GM21576 (cell line): ENCODE data around the gene SLC6A1.

Source experiments
- ATAC-seq: cut with Tn5 transposase; IDR thresholded peaks from one replicate; pipeline ENCODE4 v1.9.1; 2021; ENCODE audit warnings: mild to moderate bottlenecking, moderate library complexity; ENCODE audit not compliant: unreplicated experiment

SLC6A1 gene

GRCh38 chr3:10992017-10992942 is at the start of gene SLC6A1:
TSS of gene SLC6A1 (plus strand) at chr3:10992748. CDS start at chr3:11017212, 24,464 bp downstream.
- ATAC-seq, result no peak

DNA sequence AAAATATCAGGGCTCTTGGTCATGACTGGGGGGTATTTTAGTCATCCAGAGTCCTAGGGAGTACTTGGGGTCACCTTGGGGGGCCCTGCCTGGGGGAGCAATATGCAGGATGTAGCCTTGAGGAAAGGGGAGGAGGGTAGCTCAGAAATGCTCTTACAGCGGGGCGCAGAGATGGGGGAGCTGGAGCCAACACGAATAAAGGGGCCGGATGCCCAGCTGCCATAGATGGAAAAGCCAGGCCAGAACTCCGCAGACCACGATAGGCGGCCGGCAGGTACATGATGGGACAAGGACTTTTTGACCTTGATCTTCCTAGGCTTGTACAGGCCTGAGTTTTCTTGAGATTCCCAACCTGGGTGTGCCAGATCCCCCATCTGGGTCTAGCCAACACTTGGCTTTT is 47.7 kb upstream of the SLC6A1 start:
- ATAC-seq, result no peak

GRCh38 chr3:10945683-10946287 is 46.8 kb upstream of the SLC6A1 start:
- peak; percentile 67 for ATAC-seq

GRCh38 chr3:10946526-10946925 is 46.0 kb upstream of the SLC6A1 start:
- ATAC-seq, result no peak

- no peak for ATAC-seq
Observed at GRCh38 chr3:10948326-10948725, 44.2 kb upstream of the SLC6A1 start.

- ATAC-seq, result no peak
Observed at GRCh38 chr3:10949197-10949596, 43.4 kb upstream of the SLC6A1 start.

- no peak for ATAC-seq
Observed at GRCh38 chr3:10950476-10951294, 41.9 kb upstream of the SLC6A1 start.

- ATAC-seq, result no peak
Observed at GRCh38 chr3:10951295-10951926, 41.1 kb upstream of the SLC6A1 start.

DNA sequence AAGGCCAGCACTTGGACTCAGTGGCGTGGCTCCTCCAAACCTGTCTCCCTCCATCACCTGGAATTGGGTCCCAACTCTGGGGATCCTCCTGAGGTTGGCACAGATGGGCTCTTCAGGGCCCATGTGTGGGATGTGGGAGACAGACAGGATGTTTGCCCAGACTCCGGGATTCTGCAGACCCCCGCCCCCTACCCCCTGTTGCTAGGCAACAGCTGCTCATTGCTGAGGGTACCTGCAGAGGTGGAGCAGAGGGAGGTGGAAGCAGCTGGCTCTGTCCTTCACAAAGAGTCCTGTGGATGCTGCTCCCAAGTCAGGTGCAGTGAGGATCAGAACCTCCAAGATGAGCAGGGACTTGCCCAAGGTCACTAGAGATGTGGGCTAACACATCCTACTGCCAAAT is 40.0 kb upstream of the SLC6A1 start:
- ATAC-seq, result no peak

- no peak for ATAC-seq
Observed at GRCh38 chr3:10954740-10955139, 37.8 kb upstream of the SLC6A1 start.

DNA sequence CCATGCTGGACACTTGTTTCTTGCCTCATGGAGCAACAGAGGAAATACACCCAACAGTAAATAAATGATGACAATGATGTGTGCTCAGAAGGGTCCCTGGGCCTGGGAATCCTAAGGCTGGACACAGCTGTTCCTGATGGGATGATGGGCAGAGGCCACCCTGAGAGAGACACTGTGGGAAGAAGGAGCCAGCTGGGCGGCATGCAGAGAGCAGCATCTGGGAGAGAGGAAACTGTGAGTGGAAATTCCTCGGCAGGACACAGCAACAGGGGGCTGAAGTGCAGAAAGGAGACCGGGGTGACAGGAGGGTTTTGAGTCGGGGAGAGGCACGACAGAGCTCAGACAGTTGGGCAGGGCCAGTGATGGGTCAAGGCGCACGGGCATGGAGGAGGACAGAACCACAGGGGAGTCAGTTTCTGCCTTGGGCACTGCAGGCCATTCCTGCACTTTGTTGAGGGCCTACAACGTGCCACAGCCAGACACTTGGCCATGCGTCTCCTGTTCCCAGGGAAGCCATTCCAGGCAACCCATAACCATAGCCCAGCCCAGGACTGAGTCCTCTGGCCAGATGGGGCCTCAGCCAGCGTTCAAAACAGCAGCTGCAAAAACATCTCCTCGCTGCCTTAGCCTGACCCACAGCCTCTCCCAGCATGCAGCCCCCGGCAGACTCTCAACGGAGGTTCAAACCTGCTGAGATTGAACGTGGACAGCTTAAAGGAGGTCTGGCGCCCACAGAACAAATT is 36.7 kb upstream of the SLC6A1 start:
- ATAC-seq, result no peak

DNA sequence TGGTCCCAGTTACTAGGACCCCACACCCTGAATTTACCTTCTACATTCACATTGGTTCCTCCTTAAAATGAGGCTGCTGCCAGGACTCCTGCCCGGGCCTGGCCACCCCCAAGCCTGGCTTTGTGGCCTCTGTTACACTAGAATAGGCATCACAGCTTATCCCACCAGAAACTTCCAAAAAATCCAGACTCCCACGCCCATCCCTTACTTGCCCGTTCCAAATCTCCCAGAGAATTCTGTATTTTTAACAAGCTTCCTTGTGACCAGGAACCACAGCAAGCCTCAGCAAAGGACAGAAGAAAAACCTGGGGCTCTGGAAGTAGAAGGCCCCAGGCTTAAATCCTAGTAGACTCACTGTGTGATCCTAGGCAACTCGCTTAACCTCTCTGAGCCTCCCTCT is 36.0 kb upstream of the SLC6A1 start:
- ATAC-seq, result no peak

GRCh38 chr3:10956986-10957385 is 35.6 kb upstream of the SLC6A1 start:
- ATAC-seq, result no peak

- no peak for ATAC-seq
Observed at GRCh38 chr3:10957976-10958749, 34.4 kb upstream of the SLC6A1 start.

- no peak for ATAC-seq
Observed at GRCh38 chr3:10960255-10960654, 32.3 kb upstream of the SLC6A1 start.

- ATAC-seq, result no peak
Observed at GRCh38 chr3:10961921-10962320, 30.6 kb upstream of the SLC6A1 start.

DNA sequence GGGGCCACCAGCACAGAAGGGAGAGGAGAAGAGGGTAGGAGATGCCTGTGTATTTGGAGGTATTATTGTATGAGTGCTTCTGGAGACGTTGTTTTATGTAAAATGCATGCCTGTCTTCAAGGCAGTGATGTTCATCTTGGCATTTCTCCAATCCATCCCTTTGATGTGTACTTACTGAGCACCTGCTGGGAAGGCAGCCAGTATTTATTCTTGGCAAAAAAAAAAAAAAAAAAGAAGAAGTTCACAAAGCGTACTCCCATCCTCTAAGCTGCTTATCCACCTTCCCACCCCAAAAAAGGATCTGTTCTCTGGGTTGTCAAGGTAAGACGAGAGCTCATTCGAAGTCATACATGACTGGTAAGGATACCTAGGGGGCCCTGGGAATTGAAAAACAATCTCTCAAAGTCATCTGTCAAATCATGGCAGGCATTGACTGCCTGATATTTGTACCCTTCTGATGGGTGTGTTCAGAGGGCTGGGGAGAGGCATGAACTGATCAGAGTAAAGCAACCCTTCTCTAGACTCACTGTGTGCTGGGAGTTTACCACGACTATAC is 30.0 kb upstream of the SLC6A1 start:
- ATAC-seq, result no peak

DNA sequence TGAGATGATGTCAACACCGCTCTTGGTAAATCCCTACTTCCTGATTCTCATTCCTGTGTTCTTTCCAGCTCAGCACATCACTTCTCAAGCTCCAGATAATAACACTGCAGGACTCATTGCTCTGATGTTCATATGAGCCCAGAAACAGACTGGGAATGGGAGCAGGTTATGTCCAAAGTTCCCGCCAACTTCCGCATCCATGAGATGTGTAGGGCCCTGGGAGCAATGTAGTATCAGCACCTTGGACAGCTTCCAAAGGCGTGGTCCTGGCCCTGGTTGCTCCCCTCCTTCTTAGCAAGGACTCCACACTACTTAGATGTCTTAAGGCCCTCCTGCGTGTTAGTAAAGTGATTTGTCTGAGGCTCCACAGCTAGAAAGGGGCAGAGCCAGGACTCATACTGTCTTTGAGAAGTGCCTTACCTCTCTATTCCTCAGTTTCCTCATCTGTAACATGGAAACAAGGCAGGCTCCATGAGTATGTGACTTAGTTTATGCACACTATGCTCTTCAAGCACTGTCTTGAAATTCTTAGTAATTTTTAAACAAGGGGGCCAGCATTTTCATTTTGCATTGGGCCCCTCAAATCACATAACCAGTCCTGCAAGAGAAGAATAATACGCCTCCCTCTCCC is 27.9 kb upstream of the SLC6A1 start:
- no peak for ATAC-seq

- no peak for ATAC-seq
Observed at GRCh38 chr3:10968401-10968800, 24.1 kb upstream of the SLC6A1 start.
